ENCODE results near the gene ABI3BP. TPM values are rescaled to one million over a fixed set of nuclear protein-coding genes. Genes with fewer than 3 reads are reported as not detected.

ABI3BP gene
- total and polyA plus RNA-seq, 2 experiments from 2014 or later = 0.42 to 0.57 TPM

- Histone ChIP-seq H3K79me2 (replicated peaks; ENCODE audit: insufficient read depth) (no peaks in the 10 kb centered on the region), H3K27me3 (ENCODE audit: insufficient read depth) (no peaks in the 10 kb centered on the region), H3K4me1 (ENCODE audit: insufficient read depth) (peaks cover 13% of the 10 kb centered on the region), H3F3A (replicated peaks; ENCODE audit: low read depth) (no peaks in the 10 kb centered on the region), H3K27ac (ENCODE audit: low read depth) (no peak overlapping the region), H2AFZ (no peak overlapping the region), H3K36me3 (ENCODE audit: insufficient read depth) (no peaks in the 10 kb centered on the region), H3K4me2 (no peak overlapping the region), H4K20me1 (replicated peaks; ENCODE audit: insufficient read depth) (no peaks in the 10 kb centered on the region), H3K4me3 (no peak overlapping the region), H3K9me2 (ENCODE audit: insufficient read depth) (peaks cover 8% of the 10 kb centered on the region)
- Mint-ChIP-seq H3K9me3 (no peaks in the 10 kb centered on the region), H3K4me3 (no peak overlapping the region), H3K36me3 (ENCODE audit: low read depth) (no peaks in the 10 kb centered on the region), H3K4me1 (peaks cover 10% of the 10 kb centered on the region), H3K27ac (no peak overlapping the region), H3K27me3 (ENCODE audit: insufficient read depth, low read depth, poor library complexity) (peaks cover 4% of the 10 kb centered on the region)
- no peak for DNase-seq (ENCODE audit: low spot score)
- no peak for ATAC-seq
- no peak for TF ChIP-seq ZNF462 (CRISPR knock-in tag; IDR thresholded peaks at IDR 0.05)
- TF ChIP-seq REST (IDR thresholded peaks at IDR 0.05; ENCODE audit: unreplicated experiment) = no peak
- no peak for TF ChIP-seq CREB1 (CRISPR knock-in tag; IDR thresholded peaks at IDR 0.05; ENCODE audit: low read depth)
- no peak for TF ChIP-seq ZNF331 (CRISPR knock-in tag; IDR thresholded peaks at IDR 0.05; ENCODE audit: low read depth)
- TF ChIP-seq EZH2 (IDR thresholded peaks at IDR 0.05; ENCODE audit: low read depth, unreplicated experiment) = no peak
- no peak for TF ChIP-seq EZH2phosphoT487 (IDR thresholded peaks at IDR 0.05; ENCODE audit: unreplicated experiment)
- no peak for TF ChIP-seq JUNB (IDR thresholded peaks at IDR 0.05; ENCODE audit: unreplicated experiment)
- TF ChIP-seq ZNF114 (CRISPR knock-in tag; IDR thresholded peaks at IDR 0.05) = no peak
- TF ChIP-seq NANOG (IDR thresholded peaks at IDR 0.05; ENCODE audit: borderline replicate concordance) = no peak
These were observed 77.3 kb downstream of the ABI3BP start for GRCh38 chr3:100915706-100916495.

All from GM23338 (cell line).